GM21447 (cell line): ENCODE data around the gene CPXM2.

Source experiments
- ATAC-seq: cut with Tn5 transposase; IDR thresholded peaks from one replicate; pipeline ENCODE4 v1.9.1; 2021; ENCODE audit not compliant: unreplicated experiment

CPXM2 gene

DNA sequence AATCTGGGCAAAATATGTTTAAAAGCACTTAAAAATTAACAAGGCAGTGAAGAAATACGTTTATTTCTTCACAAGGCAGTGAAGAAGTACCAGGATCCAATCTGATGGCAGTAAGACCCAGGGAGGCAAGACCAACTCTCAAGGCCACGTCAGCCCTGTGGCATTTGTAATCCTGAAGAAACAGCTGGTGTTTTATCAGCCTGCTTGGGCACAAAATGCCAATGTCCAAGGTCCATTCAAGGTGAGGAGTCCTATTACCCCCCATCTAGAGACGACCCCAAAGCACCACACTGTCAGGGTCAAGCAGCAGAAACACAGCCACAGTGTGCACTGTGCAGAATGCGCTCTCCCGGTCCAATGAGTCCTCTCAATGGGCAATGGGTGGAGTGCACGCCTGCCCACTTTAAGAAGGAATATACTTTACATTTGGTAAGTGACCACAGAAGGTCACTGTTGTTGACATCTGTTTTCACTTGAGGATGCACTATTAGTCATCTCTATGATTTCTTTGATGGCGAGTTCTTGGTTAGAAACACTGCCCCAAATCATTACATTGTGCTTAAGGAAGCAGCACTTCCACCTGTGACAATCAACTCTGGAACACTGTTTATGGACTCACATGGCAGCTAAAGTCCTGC lies 12.8 kb downstream of the CPXM2 start:
- no peak for ATAC-seq

DNA sequence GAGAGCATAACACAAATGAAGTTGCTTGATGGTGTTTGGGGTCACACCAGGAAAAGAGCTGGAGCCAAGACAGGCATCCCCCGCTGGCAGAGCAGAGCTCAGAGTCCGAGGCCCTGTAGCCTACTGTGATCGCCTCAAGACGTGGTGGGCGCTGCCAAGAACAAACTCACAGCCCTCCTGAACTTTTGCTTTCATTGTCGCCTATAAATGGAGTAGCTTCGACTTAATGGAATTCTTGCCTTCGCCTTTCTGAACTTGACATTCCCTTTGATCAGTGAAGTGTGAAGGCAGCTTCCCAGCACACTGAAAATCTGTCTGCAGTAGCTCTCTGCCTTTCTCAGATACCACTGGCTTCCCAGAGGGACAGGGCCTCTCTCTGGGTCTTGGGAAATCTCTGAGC lies 21.3 kb downstream of the CPXM2 start:
- no peak for ATAC-seq

DNA sequence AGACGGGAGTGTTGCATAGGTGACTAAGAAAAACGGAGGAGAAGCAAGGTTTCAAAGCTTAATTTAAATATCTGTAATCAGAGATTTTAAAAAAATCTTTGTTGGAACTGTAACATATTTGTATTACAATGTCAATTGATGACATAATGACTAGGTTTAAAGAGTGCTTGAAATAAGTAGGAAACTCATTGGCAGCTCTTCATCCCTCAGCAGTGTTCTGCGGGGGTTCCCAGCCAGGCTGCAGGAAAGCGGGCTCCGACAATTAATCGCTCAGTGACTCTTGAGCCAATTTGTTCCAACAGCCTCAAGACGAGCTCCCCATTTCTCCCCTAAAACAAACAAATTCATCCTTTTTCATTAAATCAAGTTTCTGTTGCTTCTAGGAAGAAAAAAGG lies 22.6 kb downstream of the CPXM2 start:
- no peak for ATAC-seq

DNA sequence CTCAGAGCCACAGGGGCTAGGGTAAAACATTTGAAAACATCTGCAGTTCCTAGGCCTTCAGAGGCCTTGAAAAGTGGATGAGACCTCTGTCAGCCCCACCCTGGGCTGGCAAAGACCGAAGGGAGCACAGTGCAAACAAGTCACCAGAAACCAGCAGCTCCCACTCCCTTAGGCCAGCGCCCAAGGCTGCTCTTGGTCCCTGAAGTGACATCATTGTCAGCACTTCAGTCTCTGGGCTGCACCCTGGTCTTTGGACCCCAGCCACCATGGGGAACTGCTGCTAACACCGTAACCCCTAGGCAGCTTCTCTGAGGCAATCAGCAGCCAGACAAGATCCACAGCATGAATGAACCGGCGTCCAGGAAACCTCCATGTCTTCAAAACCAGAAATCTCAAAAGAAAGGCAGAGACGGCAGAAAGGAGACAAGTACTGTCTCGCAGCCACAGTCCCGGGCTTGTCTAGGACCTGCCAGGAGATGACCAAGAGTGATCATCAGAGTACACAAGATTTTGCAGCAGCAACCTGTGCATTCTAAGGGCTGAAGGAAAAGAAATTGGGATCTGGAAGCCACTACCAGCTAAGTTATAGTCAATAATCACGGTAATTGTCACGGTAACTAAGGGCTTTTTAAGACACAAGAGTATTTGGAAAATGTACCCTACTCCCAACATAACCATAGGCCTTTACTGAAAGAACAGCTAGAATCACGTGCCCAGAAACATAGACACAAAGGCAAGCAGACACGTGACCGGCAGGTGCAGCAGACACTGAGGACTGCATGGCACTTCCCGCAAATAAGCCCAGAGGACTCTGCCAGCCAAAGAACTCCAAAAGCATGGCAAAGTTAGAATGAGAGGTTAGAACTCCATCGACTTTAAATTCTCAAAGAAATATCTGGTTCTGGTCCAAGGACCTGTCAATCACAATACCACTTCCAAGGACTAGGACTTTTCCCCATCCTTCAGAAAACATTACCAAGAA lies 23.3 kb downstream of the CPXM2 start:
- ATAC-seq, result no peak

DNA sequence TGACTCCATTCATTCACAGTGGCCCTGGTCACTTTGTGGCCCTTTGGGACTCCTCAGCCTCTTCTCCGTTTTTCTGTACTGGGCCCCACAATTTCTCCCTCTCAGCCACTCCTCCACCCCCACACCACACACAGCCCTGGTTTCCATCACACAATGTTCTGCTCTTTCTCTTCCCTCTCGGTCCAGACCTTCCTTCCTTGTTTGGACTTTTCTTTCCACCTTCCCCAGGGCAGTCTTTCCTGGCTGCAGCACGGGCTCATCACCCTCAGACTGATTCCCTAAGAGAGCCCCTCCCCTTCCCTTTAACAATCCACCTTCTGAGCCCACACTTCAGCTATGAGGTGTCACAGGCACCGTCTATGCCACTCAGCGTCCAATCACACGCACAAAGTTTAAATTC lies 25.7 kb downstream of the CPXM2 start:
- no peak for ATAC-seq

DNA sequence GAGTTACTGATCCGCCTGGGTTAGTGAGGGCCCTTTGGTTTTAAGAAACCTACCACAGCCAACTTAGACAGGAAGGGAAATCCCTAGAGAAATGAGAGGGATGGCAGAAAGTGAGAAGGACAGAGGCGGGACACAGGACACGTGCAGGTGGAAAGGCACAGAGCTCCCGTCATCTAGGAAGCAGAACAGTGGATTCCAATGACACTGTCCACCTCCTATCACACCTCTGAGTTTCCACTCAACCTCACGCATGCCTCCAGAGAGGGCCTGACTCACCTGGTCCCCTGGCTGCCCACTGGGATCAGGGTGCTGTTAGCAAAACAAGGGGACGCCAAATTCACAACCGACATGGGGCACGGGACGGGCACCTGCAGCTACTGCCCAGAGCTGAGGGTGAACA lies 26.3 kb downstream of the CPXM2 start:
- ATAC-seq, result no peak

DNA sequence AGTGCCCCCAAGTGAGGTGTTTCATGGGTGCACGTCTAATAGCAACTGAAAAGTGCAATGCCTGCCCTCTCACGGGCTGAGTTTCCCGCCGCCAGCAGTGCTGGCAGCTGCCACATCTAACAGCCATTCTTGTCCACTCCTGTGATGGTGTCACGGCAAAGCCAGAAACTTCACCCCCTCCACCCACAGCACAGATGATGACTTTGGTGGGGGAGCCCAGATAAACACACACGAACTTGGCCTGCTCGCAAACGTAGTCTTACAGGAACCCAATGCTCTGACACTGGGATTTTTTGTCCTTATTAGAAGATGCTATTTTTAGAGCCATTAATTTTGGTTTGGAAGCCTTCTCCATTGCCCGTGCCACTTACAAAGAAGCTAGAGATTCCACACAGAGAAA lies 26.7 kb downstream of the CPXM2 start:
- no peak for ATAC-seq

DNA sequence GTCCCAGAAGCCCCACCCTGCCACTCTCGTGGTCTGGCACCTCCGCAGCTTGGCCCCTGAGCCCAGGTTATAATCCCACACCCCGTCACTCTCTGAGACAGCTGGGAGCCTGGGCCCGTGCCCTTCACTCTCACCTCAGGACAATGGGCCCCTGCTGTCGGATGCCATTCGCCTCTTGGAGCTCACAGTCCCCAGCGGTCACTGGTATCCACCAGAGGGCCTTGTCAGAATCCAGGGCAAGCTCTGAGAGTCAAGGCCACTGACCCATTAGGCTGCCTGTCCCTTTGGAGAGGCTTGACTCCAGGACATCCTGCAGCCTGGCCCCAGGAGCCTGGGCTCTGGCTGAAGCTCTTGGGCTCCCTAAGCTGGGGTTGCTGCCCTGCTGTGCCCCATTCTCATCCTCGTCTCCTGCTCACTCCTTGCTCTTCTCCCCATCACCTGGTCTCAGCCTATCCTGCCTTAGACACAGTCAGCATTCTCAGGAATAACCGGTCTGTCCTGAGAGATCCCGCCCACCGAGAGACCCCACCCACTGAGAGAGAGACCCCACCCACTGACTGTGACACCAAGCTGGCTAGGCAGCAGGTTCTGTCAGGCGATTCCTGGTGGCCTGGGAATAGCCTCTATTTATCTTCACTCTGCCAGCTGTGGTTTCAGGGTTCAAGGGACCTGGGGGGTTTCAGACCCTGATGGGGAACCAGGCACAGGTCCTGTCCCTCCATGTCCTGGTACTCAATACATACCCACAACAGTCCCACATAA lies 27.7 kb downstream of the CPXM2 start:
- ATAC-seq, result no peak

DNA sequence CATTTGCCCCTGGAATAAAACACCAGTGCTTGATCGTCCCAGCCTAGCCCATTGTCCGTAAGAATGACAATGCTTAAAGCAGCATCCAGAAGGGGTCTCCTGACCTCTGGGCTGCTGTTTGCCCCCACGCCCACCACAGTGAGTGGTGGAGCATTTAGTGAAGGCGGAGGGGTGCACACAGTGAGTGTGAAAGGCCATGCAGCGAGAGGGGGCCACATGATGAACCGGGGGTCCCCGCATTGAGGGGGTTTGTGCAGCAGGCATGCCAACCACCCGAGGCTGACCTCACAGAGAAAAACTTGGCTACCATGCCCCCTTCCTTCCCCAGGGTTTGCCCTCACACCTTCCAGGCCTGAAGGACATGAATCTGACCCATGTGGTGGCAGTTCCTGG lies 28.4 kb downstream of the CPXM2 start:
- ATAC-seq, result no peak

DNA sequence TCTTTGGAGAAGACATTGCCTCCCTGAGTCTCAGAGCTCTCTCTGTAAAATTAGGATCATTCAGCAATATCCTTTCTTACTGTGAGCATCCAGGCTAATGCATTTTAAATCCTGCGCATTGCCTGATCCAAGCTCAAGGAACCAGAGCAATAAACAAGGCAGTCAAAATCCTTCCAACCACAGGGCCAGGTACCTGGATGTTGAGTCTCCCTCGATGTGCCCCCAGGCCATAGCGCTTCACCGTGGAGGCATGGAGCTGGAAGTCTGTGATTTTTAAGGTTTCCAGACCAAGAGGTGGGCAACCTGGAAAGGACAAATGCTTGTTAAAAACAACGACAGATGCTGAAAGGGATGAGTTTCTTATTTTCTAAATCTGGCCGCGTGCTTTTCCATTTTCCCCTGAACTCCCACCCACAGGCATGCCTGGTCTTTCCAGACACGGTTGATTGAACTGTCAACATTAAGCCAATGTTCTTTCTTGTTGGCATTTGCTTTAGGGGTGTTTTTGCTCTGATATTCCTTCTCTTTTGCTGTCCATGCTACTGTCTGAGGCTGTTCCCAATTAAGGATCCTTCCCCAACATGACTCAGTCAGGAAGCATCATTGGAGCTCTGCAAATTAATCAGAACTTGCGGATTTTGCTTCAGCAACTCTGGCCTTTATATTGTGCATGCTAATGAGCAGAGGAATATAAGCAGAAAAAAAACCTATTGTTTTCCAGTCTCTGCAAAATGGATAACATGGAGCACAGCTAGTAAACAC lies 29.0 kb downstream of the CPXM2 start:
- ATAC-seq, result no peak

DNA sequence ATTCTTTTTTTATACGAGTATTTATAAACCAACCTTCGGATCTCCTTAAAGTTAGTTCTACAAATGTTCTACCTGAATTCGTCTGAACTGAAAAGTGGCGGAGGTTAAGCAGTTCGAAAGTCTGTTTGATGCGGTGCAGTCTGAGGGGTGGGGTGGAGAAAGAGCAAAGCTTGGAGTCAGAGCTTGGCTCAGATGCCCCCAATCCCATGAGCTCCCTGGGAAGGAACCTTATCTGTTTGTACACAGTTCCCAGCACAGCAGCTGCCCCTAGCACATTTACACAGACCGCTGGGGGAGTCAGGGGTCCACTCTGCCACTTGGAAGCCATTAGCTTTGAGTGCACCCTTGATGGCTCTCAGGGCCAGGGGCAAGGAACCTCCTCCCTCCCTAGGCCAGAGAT lies 30.8 kb downstream of the CPXM2 start:
- ATAC-seq, result no peak

DNA sequence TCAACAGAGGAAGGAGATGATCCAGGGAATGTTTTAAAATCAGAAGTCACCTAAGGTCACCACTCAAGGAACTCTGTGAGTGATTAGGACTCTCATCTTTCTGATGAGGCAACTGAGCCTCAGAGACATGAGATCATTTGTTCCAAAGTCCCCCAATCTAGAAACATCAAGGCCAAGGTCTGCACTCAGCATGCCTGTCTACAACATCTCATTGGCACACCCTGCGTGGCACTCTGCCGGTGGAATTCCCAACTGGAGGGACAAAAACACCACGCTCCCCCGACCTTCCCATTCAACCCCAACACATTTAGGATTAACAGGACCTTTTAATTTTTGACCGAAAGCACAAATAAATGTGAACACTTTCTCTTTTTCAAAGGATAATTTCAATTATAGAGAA lies 31.4 kb downstream of the CPXM2 start:
- ATAC-seq, result no peak

DNA sequence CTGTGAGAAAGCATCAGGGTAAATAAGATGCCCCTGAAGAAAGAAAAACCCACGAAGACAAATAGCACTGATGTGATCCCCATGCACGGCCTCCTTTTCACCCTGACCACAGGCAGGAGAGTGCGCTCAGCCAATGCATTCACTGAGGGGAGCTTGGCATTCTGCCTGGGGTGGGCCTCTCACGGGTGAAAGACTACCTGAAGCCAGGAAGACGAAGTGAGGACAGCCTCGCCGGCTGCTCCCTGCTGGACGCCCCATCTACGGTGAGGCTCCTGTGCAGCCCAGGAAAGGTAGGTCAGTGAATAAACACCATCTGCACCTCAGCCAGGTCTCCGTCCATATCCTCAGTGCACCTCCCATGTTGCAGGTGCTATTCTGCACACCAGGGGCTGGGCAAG lies 32.0 kb downstream of the CPXM2 start:
- ATAC-seq, result no peak

DNA sequence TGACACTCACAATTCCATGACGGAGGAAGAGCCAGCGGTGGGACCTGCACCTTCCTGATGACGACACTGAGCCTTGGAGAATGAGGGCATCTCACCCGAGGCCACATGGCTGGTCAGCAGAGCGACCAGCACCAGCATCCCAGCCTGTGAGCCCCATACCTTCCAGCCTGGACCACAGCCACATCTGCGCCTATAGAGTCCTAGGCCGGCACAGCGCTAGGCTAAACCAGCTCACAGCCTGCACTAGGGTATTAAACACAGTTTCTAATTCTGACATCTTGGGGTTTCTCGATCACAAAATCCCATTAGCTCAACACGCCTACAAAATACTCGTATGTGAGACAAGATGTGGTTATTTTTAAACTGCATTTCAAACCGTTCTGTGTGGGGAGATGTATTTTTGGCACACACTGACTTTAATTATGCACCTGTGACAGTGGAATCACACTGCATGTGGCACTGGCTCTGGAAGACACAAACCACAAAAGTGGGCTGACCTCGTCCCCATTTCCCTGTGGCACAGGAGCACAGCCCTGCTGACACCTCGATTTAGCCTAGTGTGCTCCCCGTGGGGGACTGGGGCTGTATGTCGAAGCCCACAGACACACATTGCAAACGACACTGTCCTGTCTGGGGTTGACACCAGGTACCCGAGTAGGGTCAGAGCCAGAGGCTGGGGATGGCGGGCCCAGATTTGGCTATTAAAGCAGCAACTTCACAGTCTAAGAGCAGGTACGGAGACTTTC lies 32.5 kb downstream of the CPXM2 start:
- ATAC-seq, result no peak

DNA sequence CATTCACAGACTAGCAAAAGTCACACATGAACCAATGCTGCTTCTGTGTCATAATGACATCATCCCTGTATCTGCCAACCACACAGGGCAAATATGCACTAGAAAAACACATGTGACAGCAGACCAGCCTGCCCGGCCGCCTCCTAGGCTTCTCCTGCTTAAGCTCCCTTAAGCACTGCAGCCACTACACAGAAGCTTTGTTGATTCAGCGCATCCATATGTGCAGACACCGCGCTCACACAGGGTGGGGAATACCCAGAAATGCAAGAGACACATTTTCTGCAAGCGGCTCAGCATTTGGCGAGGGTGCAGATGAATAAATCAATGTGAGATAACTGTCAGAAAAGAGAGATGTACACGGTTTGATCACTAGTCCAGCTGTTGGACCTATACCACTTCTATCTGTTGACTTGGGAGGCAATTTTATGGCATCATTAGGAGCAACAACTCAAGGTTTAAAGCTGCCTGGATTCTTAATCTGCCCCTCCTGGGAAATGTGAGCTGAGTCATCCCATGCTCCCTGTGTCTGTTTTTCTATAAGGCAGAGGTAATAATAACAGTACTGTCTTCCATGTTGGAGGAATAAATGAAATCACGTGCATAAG lies 33.4 kb downstream of the CPXM2 start:
- ATAC-seq, result no peak

DNA sequence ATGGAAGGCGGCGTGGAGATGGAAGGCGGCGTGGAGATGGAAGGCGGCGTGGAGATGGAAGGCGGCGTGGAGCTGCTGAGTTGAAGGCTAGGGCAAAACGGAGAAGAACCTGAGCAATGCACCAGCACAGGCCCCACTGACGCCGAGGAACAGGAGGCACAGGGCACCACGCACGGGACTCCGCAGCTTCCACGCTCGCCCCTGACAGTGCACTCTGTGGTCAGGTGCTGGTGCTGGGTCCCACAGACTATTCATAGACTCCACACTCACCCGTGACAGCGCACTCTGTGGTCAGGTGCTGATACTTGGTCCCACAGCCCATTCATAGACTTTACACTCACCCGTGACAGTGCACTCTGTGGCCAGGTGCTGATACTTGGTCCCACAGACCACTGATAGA lies 34.0 kb downstream of the CPXM2 start:
- no peak for ATAC-seq

DNA sequence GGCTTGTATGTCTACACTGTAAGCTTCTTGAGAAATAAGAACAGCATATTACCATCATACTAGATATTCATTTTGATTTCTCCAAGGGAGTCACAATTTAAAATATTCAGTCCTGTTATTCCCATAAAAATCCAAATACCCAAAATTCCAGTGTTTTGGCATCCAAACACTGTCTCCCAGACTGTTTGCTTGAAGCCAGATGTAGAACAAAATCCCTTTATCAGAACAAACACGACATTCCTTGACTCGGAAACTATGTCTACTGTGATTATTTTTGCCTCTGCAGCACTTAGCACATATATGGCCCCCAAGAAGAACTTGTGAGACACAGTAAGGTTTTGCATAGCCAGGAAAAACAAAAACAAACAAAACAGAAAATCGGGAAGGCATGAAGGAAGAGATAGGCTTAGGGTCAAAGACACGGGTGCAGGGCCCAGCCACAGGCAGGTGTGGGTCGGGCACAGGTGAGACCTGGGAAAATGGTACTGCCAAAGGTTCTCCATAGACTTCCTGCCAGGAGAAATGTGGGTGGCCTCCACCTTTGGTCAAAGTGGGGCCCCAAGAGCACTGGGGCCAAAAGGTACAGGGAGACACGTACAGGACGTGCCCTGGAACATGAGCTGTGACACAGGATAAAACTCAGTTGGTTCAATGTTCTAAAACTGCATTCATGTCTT lies 36.5 kb downstream of the CPXM2 start:
- ATAC-seq, result no peak

DNA sequence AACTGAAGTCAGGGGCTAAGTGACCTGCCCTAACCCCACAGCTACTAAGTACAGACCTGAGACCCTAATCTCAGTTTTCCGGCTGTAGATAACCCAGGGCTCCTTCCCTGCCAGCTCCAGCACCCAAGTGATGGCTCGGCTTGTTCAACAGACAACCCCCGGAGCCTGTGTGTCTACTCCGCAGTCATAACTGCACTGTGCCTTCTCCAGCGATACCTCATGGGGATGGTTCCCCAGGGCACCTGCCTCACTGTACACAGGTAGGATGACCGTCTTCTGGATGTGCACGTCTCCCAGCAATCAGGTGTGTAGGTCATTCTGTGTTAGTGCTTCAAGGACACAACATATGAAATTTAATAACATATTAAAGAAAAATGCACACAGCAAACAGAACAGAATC lies 37.1 kb downstream of the CPXM2 start:
- ATAC-seq, result no peak

DNA sequence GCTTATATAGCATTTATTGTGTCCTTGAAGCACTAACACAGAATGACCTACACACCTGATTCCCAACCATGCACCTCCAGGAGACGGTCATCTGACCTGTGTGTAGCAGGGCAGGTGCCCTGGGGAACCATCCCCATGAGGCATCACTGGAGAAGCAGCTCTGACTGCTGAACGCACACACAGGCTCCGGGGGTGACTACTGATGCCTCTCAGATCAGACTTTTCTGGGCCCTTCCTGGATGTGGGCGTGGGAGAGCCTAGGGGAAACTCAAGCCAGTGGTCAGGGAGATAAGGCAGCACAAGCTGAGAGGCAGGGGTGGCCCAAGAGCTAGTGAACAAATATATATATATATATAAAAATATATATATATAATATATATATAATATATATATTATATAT lies 37.6 kb downstream of the CPXM2 start:
- no peak for ATAC-seq
